H9 (cell line): ENCODE data around the gene KLHL28. TPM values are rescaled to one million over a fixed set of nuclear protein-coding genes. Genes with fewer than 3 reads are reported as not detected.

Experiments used
- DNase-seq: peaks from one replicate; pipeline ENCODE4 v3.0.0-alpha.2; 2017
- H2AFZ ChIP-seq: one replicate; pipeline ENCODE4 v1.6.1; 2013; ENCODE audit warnings: mild to moderate bottlenecking, low read length, control low read depth, moderate library complexity
- H2AK5ac ChIP-seq: 2 replicates; pipeline ENCODE4 v1.6.1; 2013; ENCODE audit warnings: low read length, control low read depth, mixed read lengths; ENCODE audit not compliant: insufficient read length
- H2BK120ac ChIP-seq: one replicate; pipeline ENCODE4 v1.6.1; 2013; ENCODE audit warnings: low read depth, mild to moderate bottlenecking, low read length, control low read depth, inconsistent platforms; ENCODE audit not compliant: poor library complexity, severe bottlenecking
- H2BK12ac ChIP-seq: 2 replicates; pipeline ENCODE4 v1.6.1; 2013; ENCODE audit warnings: low read length, control low read depth, mixed read lengths, low read depth; ENCODE audit not compliant: insufficient read length
- H2BK15ac ChIP-seq: 2 replicates; pipeline ENCODE4 v1.6.1; 2013; ENCODE audit warnings: low read depth, low read length, control low read depth
- H2BK20ac ChIP-seq: one replicate; pipeline ENCODE4 v1.6.1; 2013; ENCODE audit warnings: low read depth, mild to moderate bottlenecking, low read length, control low read depth, inconsistent platforms; ENCODE audit not compliant: poor library complexity, severe bottlenecking
- H2BK5ac ChIP-seq: 2 replicates; pipeline ENCODE4 v1.6.1; 2013; ENCODE audit warnings: low read length, control low read depth, mixed read lengths; ENCODE audit not compliant: insufficient read length
- H3K14ac ChIP-seq: 2 replicates; pipeline ENCODE4 v1.6.1; 2013; ENCODE audit warnings: low read length, control low read depth; ENCODE audit not compliant: insufficient read depth
- H3K18ac ChIP-seq: 2 replicates; pipeline ENCODE4 v1.6.1; 2013; ENCODE audit warnings: low read depth, mild to moderate bottlenecking, mixed read lengths, low read length, control low read depth; ENCODE audit not compliant: insufficient read length
- H3K23ac ChIP-seq: 2 replicates; pipeline ENCODE4 v1.6.1; 2013; ENCODE audit warnings: low read length, control low read depth, mixed read lengths, low read depth; ENCODE audit not compliant: insufficient read length
- H3K23me2 ChIP-seq: 2 replicates; pipeline ENCODE4 v1.6.1; 2013; ENCODE audit warnings: low read depth, mild to moderate bottlenecking, mixed read lengths, low read length, control low read depth; ENCODE audit not compliant: insufficient read length, poor library complexity, severe bottlenecking
- H3K27ac ChIP-seq: 2 replicates; pipeline ENCODE4 v1.5.1; 2013; ENCODE audit warnings: low read length, control low read depth, mixed read lengths, low read depth; ENCODE audit not compliant: insufficient read length
- H3K27me3 ChIP-seq: 2 replicates; pipeline ENCODE4 v1.6.1; 2013; ENCODE audit warnings: low read length, control low read depth, inconsistent platforms; ENCODE audit not compliant: insufficient read depth
- H3K4ac ChIP-seq: 2 replicates; pipeline ENCODE4 v1.6.1; 2013; ENCODE audit warnings: low read depth, mild to moderate bottlenecking, control low read depth, inconsistent platforms, low read length, moderate library complexity
- H3K4me1 ChIP-seq: 2 replicates; pipeline ENCODE4 v1.6.1; 2013; ENCODE audit warnings: low read length, control low read depth, inconsistent platforms; ENCODE audit not compliant: insufficient read depth
- H3K4me2 ChIP-seq: 2 replicates; pipeline ENCODE4 v1.6.1; 2013; ENCODE audit warnings: low read length, control low read depth, mixed read lengths; ENCODE audit not compliant: insufficient read length, insufficient read depth
- H3K56ac ChIP-seq: 2 replicates; pipeline ENCODE4 v1.6.1; 2013; ENCODE audit warnings: low read depth, mild to moderate bottlenecking, mixed read lengths, low read length, control low read depth; ENCODE audit not compliant: insufficient read length
- H3K79me1 ChIP-seq: 2 replicates; pipeline ENCODE4 v1.6.1; 2013; ENCODE audit warnings: low read depth, mild to moderate bottlenecking, moderate library complexity, low read length, control low read depth, inconsistent platforms; ENCODE audit not compliant: insufficient read depth, poor library complexity, severe bottlenecking
- H3K79me2 ChIP-seq: 2 replicates; pipeline ENCODE4 v1.6.1; 2013; ENCODE audit warnings: low read length, control low read depth, inconsistent platforms; ENCODE audit not compliant: insufficient read depth
- H3K9ac ChIP-seq: 2 replicates; pipeline ENCODE4 v1.6.1; 2013; ENCODE audit warnings: low read length, control low read depth, mixed read lengths; ENCODE audit not compliant: insufficient read length; ENCODE audit errors: extremely low read depth
- H3K9me3 ChIP-seq: one replicate; pipeline ENCODE4 v1.6.1; 2013; ENCODE audit warnings: low read depth, low read length, inconsistent platforms; ENCODE audit not compliant: control insufficient read depth
- H3T11ph ChIP-seq: one replicate; pipeline ENCODE4 v1.6.1; 2013; ENCODE audit warnings: mild to moderate bottlenecking, low read length, control low read depth, inconsistent platforms
- H4K20me1 ChIP-seq: one replicate; pipeline ENCODE4 v1.6.1; 2013; ENCODE audit not compliant: control insufficient read depth, insufficient read length, insufficient read depth
- H4K5ac ChIP-seq: 2 replicates; pipeline ENCODE4 v1.6.1; 2013; ENCODE audit warnings: low read depth, mild to moderate bottlenecking, mixed read lengths, low read length, control low read depth; ENCODE audit not compliant: insufficient read length
- H4K8ac ChIP-seq: replicated peaks from 2 replicates; pipeline ENCODE4 v1.6.1; 2013; ENCODE audit warnings: low read length, control low read depth, mixed read lengths, low read depth; ENCODE audit not compliant: insufficient read length
- H4K91ac ChIP-seq: 2 replicates; pipeline ENCODE4 v1.6.1; 2013; ENCODE audit warnings: low read depth, mild to moderate bottlenecking, moderate library complexity, mixed read lengths, low read length, control low read depth; ENCODE audit not compliant: insufficient read length
- H3K27ac Mint-ChIP-seq, 3 experiments: 2 replicates in 2 of 3; 3 replicates in 1 of 3; pipeline ENCODE4 v1.8.0; 2020 to 2021; ENCODE audit warnings: mixed read lengths in 3 of 3, mild to moderate bottlenecking in 1 of 3, moderate library complexity in 1 of 3
- H3K27me3 Mint-ChIP-seq: 2 replicates; pipeline ENCODE4 v1.8.0; 2021; ENCODE audit warnings: low read depth, mild to moderate bottlenecking, moderate library complexity, mixed read lengths
- H3K36me3 Mint-ChIP-seq, 3 experiments: 2 replicates in 2 of 3; 3 replicates in 1 of 3; pipeline ENCODE4 v1.8.0; 2020 to 2021; ENCODE audit warnings: low read depth in 3 of 3, mixed read lengths in 3 of 3; ENCODE audit not compliant: insufficient read depth in 1 of 3
- H3K4me1 Mint-ChIP-seq, 2 experiments: 2 replicates each; pipeline ENCODE4 v1.8.0; 2020; ENCODE audit warnings: mixed read lengths in 2 of 2
- H3K4me3 Mint-ChIP-seq, 2 experiments: 2 replicates in 1 of 2; 3 replicates in 1 of 2; pipeline ENCODE4 v1.8.0; 2020 to 2021; ENCODE audit warnings: mild to moderate bottlenecking in 2 of 2, mixed read lengths in 2 of 2, moderate library complexity in 1 of 2
- H3K9me3 Mint-ChIP-seq, 2 experiments: 2 replicates in 1 of 2; 3 replicates in 1 of 2; pipeline ENCODE4 v1.8.0; 2020; ENCODE audit warnings: mild to moderate bottlenecking in 2 of 2, mixed read lengths in 2 of 2, moderate library complexity in 1 of 2
- WGBS: extraction: QIAGEN DNeasy Blood & Tissue Kit; methylation state at CpG from one replicate; pipeline ENCODE4 v1.1.7; 2013; ENCODE audit warnings: missing lambda C conversion rate, low lambda C conversion rate, mixed read lengths; ENCODE audit not compliant: insufficient read length; ENCODE audit errors: extremely low coverage; 5-methylcytosine and 5-hydroxymethylcytosine counted together
- total RNA-seq: library from RNA; stranded (reverse); gene quantifications from 2 replicates; pipeline ENCODE4 v1.2.1, GENCODE V29; 2021
- TF ChIP-seq, protein P1 (sequence below): fragments of 200-600 bp; sonication (generic); conservative IDR thresholded peaks from 3 replicates; pipeline ENCODE4 v1.8.0; 2021; ENCODE audit warnings: antibody characterized with exemption, mild to moderate bottlenecking

Gene KLHL28
- total RNA-seq, 1 experiment from 2014 or later, result 10.2 TPM

DNA sequence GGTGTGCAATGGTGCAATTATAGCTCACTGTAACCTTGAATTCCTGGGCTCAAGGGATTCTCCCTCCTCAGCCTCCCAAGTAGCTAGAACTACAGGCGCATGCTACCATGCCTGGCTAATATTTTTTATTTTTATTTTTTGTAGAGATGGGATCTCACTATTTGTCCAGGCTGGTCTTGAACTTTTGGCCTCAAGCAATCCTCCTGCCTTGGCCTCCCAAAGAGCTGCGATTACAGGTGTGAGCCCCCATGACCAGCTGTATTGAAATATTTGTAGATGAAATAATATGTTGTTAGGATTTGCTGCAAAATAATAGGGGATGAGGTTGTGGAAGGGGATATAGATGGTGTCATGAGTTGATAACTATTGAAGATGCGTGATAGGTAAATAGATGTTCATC, 4.9 kb downstream of the KLHL28 start:
- Histone ChIP-seq H2BK20ac (no peak overlapping the region), H4K20me1 (no peaks in the 10 kb centered on the region), H3K23me2 (peaks cover 3% of the 10 kb centered on the region), H2BK15ac (no peak overlapping the region), H3K14ac (no peak overlapping the region), H2BK120ac (no peak overlapping the region), H4K8ac (no peak overlapping the region), H3K23ac (no peak overlapping the region), H2AK5ac (no peak overlapping the region), H3K4ac (no peak overlapping the region), H2BK12ac (no peak overlapping the region), H3K27ac (no peak overlapping the region), H3T11ph (no peak overlapping the region), H3K56ac (no peak overlapping the region), H3K27me3 (no peaks in the 10 kb centered on the region), H3K9ac (no peak overlapping the region), H3K9me3 (no peaks in the 10 kb centered on the region), H3K79me2 (peaks cover 6% of the 10 kb centered on the region; the same call in 1 of the 2 replicates), H2BK5ac (no peak overlapping the region), H3K18ac (no peak overlapping the region), H3K79me1 (no peaks in the 10 kb centered on the region), H2AFZ (no peak overlapping the region), H3K4me2 (no peak overlapping the region), H3K4me1 (0 out of 2 replicates have a peak, but pooled peaks cover 3% of the 10 kb centered on the region), H4K91ac (no peak overlapping the region), H4K5ac (no peak overlapping the region)
- H3K36me3 Mint-ChIP-seq, result peaks cover 0 to 2% (median 0%) of the 10 kb centered on the region in 3 experiments; a peak in 1 of 7 replicates
- TF ChIP-seq, protein P1, sequence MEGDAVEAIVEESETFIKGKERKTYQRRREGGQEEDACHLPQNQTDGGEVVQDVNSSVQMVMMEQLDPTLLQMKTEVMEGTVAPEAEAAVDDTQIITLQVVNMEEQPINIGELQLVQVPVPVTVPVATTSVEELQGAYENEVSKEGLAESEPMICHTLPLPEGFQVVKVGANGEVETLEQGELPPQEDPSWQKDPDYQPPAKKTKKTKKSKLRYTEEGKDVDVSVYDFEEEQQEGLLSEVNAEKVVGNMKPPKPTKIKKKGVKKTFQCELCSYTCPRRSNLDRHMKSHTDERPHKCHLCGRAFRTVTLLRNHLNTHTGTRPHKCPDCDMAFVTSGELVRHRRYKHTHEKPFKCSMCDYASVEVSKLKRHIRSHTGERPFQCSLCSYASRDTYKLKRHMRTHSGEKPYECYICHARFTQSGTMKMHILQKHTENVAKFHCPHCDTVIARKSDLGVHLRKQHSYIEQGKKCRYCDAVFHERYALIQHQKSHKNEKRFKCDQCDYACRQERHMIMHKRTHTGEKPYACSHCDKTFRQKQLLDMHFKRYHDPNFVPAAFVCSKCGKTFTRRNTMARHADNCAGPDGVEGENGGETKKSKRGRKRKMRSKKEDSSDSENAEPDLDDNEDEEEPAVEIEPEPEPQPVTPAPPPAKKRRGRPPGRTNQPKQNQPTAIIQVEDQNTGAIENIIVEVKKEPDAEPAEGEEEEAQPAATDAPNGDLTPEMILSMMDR, result no peak
- peaks cover 11 to 13% of the 10 kb centered on the region in 2 experiments for H3K4me1 Mint-ChIP-seq
- H3K9me3 Mint-ChIP-seq, result no peaks in the 10 kb centered on the region
- WGBS, result no CpG with 5 or more reads among the region's 3 CpGs
- H3K27me3 Mint-ChIP-seq, result no peaks in the 10 kb centered on the region
- H3K4me3 Mint-ChIP-seq, result no peak overlapping the region
- DNase-seq, result no peak
- H3K27ac Mint-ChIP-seq, result no peak overlapping the region
